Tibial nerve (tissue), 4 donors: ENCODE results near the gene OCA2. TPM values are rescaled to one million over a fixed set of nuclear protein-coding genes. Genes with fewer than 3 reads are reported as not detected.

Experiments used
- DNase-seq, 2 donors: peaks; one replicate each; pipeline ENCODE4 v3.0.0-alpha.2; 2019; ENCODE audit warnings: low spot score in 2 of 2
- H3K27ac ChIP-seq, 4 donors: fragments of 200-600 bp; sonication (generic) in 3 of 4; one replicate each; pipeline ENCODE4 v1.5.1; 2017 to 2019; ENCODE audit warnings: mild to moderate bottlenecking in 1 of 4
- H3K27me3 ChIP-seq, 2 donors: fragments of 200-600 bp; sonication (generic) in 1 of 2; one replicate each; pipeline versions ENCODE4 v1.5.1 to v1.6.0; 2017 to 2019
- H3K36me3 ChIP-seq, 3 donors: fragments of 200-600 bp; sonication (generic); one replicate each; pipeline ENCODE4 v1.5.1; 2018 to 2019
- H3K4me1 ChIP-seq, 4 donors: fragments of 200-600 bp; sonication (generic) in 3 of 4; one replicate each; pipeline ENCODE4 v1.5.1; 2017 to 2019
- H3K4me3 ChIP-seq, 4 donors: fragments of 200-600 bp; sonication (generic) in 3 of 4; one replicate each; pipeline ENCODE4 v1.5.1; 2017 to 2019; ENCODE audit warnings: mild to moderate bottlenecking in 1 of 4, moderate library complexity in 1 of 4
- H3K9me3 ChIP-seq, 4 donors: fragments of 200-600 bp; sonication (generic) in 3 of 4; one replicate each; pipeline ENCODE4 v1.5.1; 2017 to 2019
- EP300 ChIP-seq, 2 donors: sonication (generic); formaldehyde crosslinking; IDR thresholded peaks; one replicate each; pipeline ENCODE4 v1.6.1; 2017; ENCODE audit warnings: antibody characterized with exemption in 2 of 2, mild to moderate bottlenecking in 1 of 2
- POLR2A ChIP-seq, 2 donors: fragments of 450-650 bp; IDR thresholded peaks; one replicate each; pipeline ENCODE4 v1.6.1; 2017; ENCODE audit warnings: antibody characterized with exemption in 2 of 2, mild to moderate bottlenecking in 2 of 2, moderate library complexity in 2 of 2
- WGBS, 2 donors: methylation state at CpG; one replicate each; pipeline ENCODE4 v1.1.5; 2018; 5-methylcytosine and 5-hydroxymethylcytosine counted together
- total RNA-seq, 4 donors: library from RNA; depleted of rRNA; stranded (reverse); fragments of >200 nt; gene quantifications; one replicate each; pipeline ENCODE4 v1.1.0, GENCODE V29; 2016
- TF ChIP-seq, protein P1 (sequence below), 5 experiments: fragments of 200-600 bp in 3 of 5; fragments of 450-650 bp in 2 of 5; sonication (generic) in 3 of 5; IDR thresholded peaks; one replicate each; pipeline ENCODE4 v1.5.1; 2016 to 2019; ENCODE audit warnings: antibody characterized with exemption in 5 of 5, mild to moderate bottlenecking in 3 of 5, moderate library complexity in 2 of 5

The OCA2 gene
- total RNA-seq, 4 donors from 2014 or later = 2.7 to 19.7 (median 6.5) TPM; not detected in 1

DNA sequence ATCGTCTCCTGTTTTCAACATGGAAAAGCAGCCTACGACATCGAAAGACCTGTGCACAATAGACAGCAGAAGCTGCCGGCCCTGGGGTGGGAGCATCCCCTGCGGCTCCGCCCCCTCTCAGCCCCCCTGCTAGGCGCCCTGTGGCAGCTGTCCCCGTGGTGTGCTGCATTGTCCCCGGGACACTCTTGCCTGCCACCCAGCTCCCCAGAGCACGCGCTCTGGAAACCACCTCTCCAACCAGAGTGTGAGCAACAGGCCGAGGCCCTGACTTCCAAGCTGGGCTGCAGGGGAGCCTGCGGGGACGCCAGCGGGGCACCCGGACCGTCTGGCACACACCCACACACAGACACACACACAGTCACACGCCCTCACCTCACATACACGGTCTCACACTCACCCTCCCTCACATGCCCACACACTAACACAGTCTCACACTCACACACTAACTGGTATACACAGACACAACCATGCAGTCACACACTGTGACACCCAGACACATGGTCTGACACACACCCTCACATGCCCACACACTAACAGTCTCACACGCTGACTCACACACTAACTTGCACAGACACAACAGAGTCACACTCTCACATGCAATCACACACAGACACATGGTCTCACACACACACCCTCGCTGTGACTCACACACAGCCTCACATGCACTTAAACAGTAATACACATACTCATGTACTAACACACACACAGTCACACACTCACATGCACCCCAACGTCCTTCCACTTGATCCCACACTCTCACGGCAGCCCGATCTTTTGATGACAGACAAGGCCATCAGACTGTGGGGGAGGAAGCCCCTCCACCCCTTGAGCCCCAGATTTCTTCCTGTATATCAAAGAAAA, 94.7 kb downstream of the OCA2 start:
- Histone ChIP-seq H3K27me3 (no peaks in the 10 kb centered on the region), H3K4me3 (no peak overlapping the region), H3K27ac (no peak overlapping the region), H3K4me1 (no peaks in the 10 kb centered on the region), H3K36me3 (no peaks in the 10 kb centered on the region), H3K9me3 (peaks cover 0 to 7% (median 0%) of the 10 kb centered on the region in 4 donors)
- WGBS, 2 donors = 84 to 89% methylated on average over 23 to 24 of the region's 24 CpGs
- TF ChIP-seq POLR2A (IDR thresholded peaks at IDR 0.05) = no peak
- no peak for TF ChIP-seq EP300 (IDR thresholded peaks at IDR 0.05)
- TF ChIP-seq, protein P1, sequence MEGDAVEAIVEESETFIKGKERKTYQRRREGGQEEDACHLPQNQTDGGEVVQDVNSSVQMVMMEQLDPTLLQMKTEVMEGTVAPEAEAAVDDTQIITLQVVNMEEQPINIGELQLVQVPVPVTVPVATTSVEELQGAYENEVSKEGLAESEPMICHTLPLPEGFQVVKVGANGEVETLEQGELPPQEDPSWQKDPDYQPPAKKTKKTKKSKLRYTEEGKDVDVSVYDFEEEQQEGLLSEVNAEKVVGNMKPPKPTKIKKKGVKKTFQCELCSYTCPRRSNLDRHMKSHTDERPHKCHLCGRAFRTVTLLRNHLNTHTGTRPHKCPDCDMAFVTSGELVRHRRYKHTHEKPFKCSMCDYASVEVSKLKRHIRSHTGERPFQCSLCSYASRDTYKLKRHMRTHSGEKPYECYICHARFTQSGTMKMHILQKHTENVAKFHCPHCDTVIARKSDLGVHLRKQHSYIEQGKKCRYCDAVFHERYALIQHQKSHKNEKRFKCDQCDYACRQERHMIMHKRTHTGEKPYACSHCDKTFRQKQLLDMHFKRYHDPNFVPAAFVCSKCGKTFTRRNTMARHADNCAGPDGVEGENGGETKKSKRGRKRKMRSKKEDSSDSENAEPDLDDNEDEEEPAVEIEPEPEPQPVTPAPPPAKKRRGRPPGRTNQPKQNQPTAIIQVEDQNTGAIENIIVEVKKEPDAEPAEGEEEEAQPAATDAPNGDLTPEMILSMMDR (IDR thresholded peaks at IDR 0.05) = no peak
- no peak for DNase-seq

DNA sequence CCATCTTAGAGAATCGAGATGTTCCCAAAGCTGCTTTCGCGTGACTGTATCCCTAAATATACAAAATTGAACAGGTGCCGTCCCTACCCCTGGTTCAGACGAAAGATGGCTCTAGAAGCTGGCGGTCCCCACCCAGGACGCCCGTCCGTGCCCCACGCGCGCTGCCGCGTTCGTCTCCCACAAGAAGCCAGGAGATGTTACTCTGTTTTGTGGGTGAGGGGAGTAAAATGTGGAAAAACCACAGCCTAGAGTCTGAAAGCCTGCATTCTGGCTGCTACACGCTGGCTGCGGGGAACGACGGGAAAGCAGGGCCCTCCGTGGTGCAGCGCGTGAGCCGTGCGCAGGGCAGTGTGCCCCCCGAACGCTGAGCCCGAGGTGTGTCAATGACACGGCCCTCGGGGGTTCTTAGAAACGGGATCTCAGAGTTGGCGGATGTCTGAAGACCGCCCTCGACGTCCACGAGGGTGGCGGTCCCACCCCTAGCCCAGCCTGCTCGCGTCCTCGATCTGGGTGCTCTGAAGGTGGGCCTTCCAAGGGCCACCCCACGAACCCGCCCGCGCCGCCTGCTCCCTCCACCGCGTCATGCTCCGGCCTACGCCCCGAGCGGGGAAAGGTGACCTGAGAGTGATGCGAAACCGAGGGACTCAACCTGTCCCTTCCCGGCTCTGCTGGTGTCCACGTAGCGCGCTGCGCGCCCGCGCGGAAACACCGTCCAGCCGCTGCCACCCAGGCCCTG, 95.6 kb downstream of the OCA2 start:
- WGBS, 2 donors = 97 to 98% methylated on average over 63 of the region's 63 CpGs
- TF ChIP-seq, protein P1 (IDR thresholded peaks at IDR 0.05) = no peak
- TF ChIP-seq POLR2A (IDR thresholded peaks at IDR 0.05) (no peak), EP300 (IDR thresholded peaks at IDR 0.05) (no peak)
- no peaks in the 10 kb centered on the region for H3K4me1 ChIP-seq
- no peak overlapping the region for H3K4me3 ChIP-seq
- no peaks in the 10 kb centered on the region for H3K36me3 ChIP-seq
- H3K27ac ChIP-seq = no peak overlapping the region
- no peak for DNase-seq
- no peaks in the 10 kb centered on the region for H3K9me3 ChIP-seq
- H3K27me3 ChIP-seq = no peaks in the 10 kb centered on the region

DNA sequence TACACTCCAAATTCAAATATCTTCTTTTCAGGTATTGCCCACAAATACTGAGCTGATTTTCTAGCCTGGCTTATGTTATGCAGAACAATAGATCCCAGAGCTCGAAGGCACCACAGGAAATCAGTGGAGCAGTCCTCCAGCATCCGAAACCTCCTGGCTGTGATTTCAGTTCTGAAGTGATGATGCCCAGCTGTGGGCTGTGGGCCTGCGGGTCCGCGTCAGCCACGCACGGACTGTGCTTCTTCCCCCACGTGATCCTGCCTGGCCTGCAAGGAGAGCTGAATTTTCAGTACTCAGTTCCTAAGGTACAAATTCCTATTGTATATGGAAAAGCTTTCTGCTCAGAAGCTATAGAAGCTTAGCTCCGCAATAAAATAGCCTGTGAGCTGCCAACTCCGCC, 96.2 kb downstream of the OCA2 start:
- 89 to 92% methylated on average over 10 of the region's 10 CpGs for WGBS, 2 donors
- DNase-seq = no peak
- H3K27ac ChIP-seq = no peak overlapping the region
- H3K27me3 ChIP-seq = no peaks in the 10 kb centered on the region
- no peaks in the 10 kb centered on the region for H3K36me3 ChIP-seq
- TF ChIP-seq EP300 (IDR thresholded peaks at IDR 0.05) (no peak), POLR2A (IDR thresholded peaks at IDR 0.05) (no peak)
- TF ChIP-seq, protein P1 (IDR thresholded peaks at IDR 0.05) = no peak
- no peaks in the 10 kb centered on the region for H3K9me3 ChIP-seq
- H3K4me3 ChIP-seq = no peak overlapping the region
- no peaks in the 10 kb centered on the region for H3K4me1 ChIP-seq

DNA sequence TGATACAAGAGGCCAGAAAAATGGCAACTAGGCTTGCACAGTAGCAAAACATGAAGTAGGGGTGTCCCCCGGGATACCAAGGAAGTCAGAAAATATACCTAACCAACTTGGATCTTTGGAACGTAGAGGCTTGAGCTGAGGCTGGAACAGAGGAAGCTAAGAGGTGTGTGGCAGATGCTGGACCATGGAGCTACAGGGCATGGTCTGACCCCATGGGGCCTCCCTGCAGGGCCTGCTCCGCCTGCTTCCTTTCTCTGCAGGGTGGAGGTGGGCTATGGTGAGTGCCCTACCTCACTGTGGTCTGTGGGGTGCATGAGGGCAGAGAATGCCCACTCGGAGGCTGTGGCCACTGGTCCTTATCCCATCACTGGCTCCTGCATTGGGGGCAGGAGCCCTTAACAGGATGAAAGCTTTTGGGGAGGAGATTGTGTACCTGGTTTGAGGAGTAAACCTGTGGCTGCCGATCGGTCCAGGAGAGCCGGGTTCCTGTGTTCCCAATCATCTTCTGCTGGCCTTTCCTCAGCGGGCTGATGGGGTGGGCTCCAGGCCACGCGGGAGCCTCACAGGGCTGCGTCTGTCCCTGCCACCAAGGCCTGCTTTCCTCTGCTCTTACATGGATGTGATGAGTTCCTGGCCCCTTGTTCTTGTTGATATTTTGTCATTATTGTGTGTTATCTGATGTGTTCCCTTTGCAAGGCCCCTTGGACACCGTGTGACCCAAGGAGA, 96.8 kb downstream of the OCA2 start:
- DNase-seq = no peak
- 88% methylated on average over 12 of the region's 12 CpGs for WGBS, 2 donors
- H3K27ac ChIP-seq = no peak overlapping the region
- H3K9me3 ChIP-seq = no peaks in the 10 kb centered on the region
- no peak overlapping the region for H3K4me3 ChIP-seq
- H3K4me1 ChIP-seq = no peaks in the 10 kb centered on the region
- no peaks in the 10 kb centered on the region for H3K27me3 ChIP-seq
- H3K36me3 ChIP-seq = no peaks in the 10 kb centered on the region
- TF ChIP-seq EP300 (IDR thresholded peaks at IDR 0.05) = no peak
- TF ChIP-seq, protein P1 (IDR thresholded peaks at IDR 0.05) = no peak
- TF ChIP-seq POLR2A (IDR thresholded peaks at IDR 0.05) = no peak
